H1 (cell line): ENCODE results near the gene DHX9. TPM values are rescaled to one million over a fixed set of nuclear protein-coding genes. Genes with fewer than 3 reads are reported as not detected.

Experiments
- CTCF ChIA-PET: fragments of 300-600 bp; sonication (Branson Sonifier 250); formaldehyde crosslinking; loops from one replicate; lab custom pipeline; 2021; ENCODE audit not compliant: partially characterized antibody; lab: Charles Lee
- POLR2A ChIA-PET: fragments of 300-600 bp; sonication (Branson Sonifier 250); formaldehyde crosslinking; loops from one replicate; lab custom pipeline; 2021; ENCODE audit warnings: inconsistent platforms; ENCODE audit not compliant: partially characterized antibody; lab: Charles Lee
- DNase-seq, 2 experiments: peaks; one replicate each; pipeline versions ENCODE4 v3.0.0 to v3.0.0-alpha.2; 2010 to 2022; ENCODE audit warnings: low spot score in 2 of 2, low read depth in 1 of 2, mixed read lengths in 1 of 2
- FAIRE-seq: peaks from 2 replicates; lab custom pipeline; 2011; peaks lifted over from hg19 to GRCh38; lab: Jason Lieb, UNC
- H2AFZ ChIP-seq: 2 replicates; pipeline ENCODE4 v1.8.1; 2012; ENCODE audit warnings: low read length, inconsistent platforms
- H2AK5ac ChIP-seq: 2 replicates; pipeline ENCODE4 v1.6.1; 2013; ENCODE audit warnings: low read depth, low read length
- H2BK120ac ChIP-seq: replicated peaks from 2 replicates; pipeline ENCODE3; 2013; ENCODE audit warnings: low read depth, low read length, inconsistent platforms
- H2BK12ac ChIP-seq: 2 replicates; pipeline ENCODE4 v1.6.1; 2013; ENCODE audit warnings: low read depth, low read length
- H2BK15ac ChIP-seq: 2 replicates; pipeline ENCODE4 v1.6.1; 2013; ENCODE audit warnings: low read length
- H2BK20ac ChIP-seq: 2 replicates; pipeline ENCODE4 v1.6.1; 2013; ENCODE audit warnings: low read length
- H2BK5ac ChIP-seq: 2 replicates; pipeline ENCODE4 v1.6.1; 2013; ENCODE audit warnings: low read depth, low read length
- H3K14ac ChIP-seq: 2 replicates; pipeline ENCODE4 v1.6.1; 2013; ENCODE audit warnings: inconsistent platforms; ENCODE audit not compliant: insufficient read length
- H3K18ac ChIP-seq: 2 replicates; pipeline ENCODE4 v1.6.1; 2013; ENCODE audit warnings: low read length; ENCODE audit errors: extremely low read depth
- H3K23ac ChIP-seq: 2 replicates; pipeline ENCODE4 v1.6.1; 2013; ENCODE audit warnings: inconsistent platforms; ENCODE audit not compliant: insufficient read length
- H3K23me2 ChIP-seq: 2 replicates; pipeline ENCODE4 v1.6.1; 2013; ENCODE audit warnings: low read depth, low read length
- H3K27ac ChIP-seq: 2 replicates; pipeline ENCODE4 v1.6.1; 2011; ENCODE audit warnings: low read depth, low read length, inconsistent platforms
- H3K27me3 ChIP-seq, 4 experiments: replicated peaks in 1 of 4; 1 replicate in 1 of 4; 2 replicates in 3 of 4; pipeline versions ENCODE4 v1.6.1 to v1.8.1; 2011 to 2013; ENCODE audit warnings: low read length in 3 of 4, mild to moderate bottlenecking in 3 of 4, inconsistent platforms in 2 of 4, mixed read lengths in 2 of 4, moderate library complexity in 1 of 4; ENCODE audit not compliant: control insufficient read depth in 3 of 4, insufficient read depth in 3 of 4; ENCODE audit errors: extremely low read depth in 1 of 4
- H3K36me3 ChIP-seq, 4 experiments: 2 replicates each; pipeline versions ENCODE4 v1.6.1 to v1.8.1; 2011 to 2013; ENCODE audit warnings: mild to moderate bottlenecking in 4 of 4, low read length in 3 of 4, moderate library complexity in 2 of 4, control low read depth in 1 of 4, inconsistent platforms in 1 of 4; ENCODE audit not compliant: insufficient read depth in 4 of 4, control insufficient read depth in 2 of 4
- H3K4ac ChIP-seq: replicated peaks from 2 replicates; pipeline ENCODE3; 2013; ENCODE audit warnings: low read length, low read depth, mixed read lengths, inconsistent platforms; ENCODE audit not compliant: insufficient read length
- H3K4me1 ChIP-seq, 4 experiments: replicated peaks in 1 of 4; 1 replicate in 1 of 4; 2 replicates in 3 of 4; pipeline versions ENCODE4 v1.6.1 to v1.8.1; 2011 to 2013; ENCODE audit warnings: low read length in 3 of 4, inconsistent platforms in 2 of 4, mixed read lengths in 1 of 4; ENCODE audit not compliant: insufficient read depth in 4 of 4, control insufficient read depth in 3 of 4
- H3K4me2 ChIP-seq, 2 experiments: 2 replicates each; pipeline versions ENCODE4 v1.6.1 to v1.8.1; 2011 to 2013; ENCODE audit warnings: low read depth in 2 of 2, low read length in 2 of 2, control low read depth in 1 of 2, inconsistent platforms in 1 of 2, mild to moderate bottlenecking in 1 of 2; ENCODE audit not compliant: insufficient read depth in 1 of 2
- H3K4me3 ChIP-seq, 4 experiments: fragments of 200-600, 300-600 bp in 1 of 4; sonication (generic), shearing (Covaris generic), sonication (Bioruptor Twin) in 1 of 4; 2 replicates each; pipeline versions ENCODE4 v1.5.1 to v1.8.1; 2011 to 2016; ENCODE audit warnings: low read length in 4 of 4, low read depth in 3 of 4, control low read depth in 2 of 4, inconsistent platforms in 2 of 4, mild to moderate bottlenecking in 2 of 4, mixed read lengths in 1 of 4, moderate library complexity in 1 of 4; ENCODE audit not compliant: insufficient read depth in 2 of 4; ENCODE audit errors: extremely low read depth in 1 of 4
- H3K56ac ChIP-seq: replicated peaks from 2 replicates; pipeline ENCODE3; 2013; ENCODE audit warnings: low read depth, mild to moderate bottlenecking, mixed read lengths, low read length, inconsistent platforms; ENCODE audit not compliant: insufficient read length
- H3K79me1 ChIP-seq: 2 replicates; pipeline ENCODE4 v1.6.1; 2013; ENCODE audit warnings: low read depth, low read length, control low read depth
- H3K79me2 ChIP-seq, 2 experiments: 2 replicates each; pipeline versions ENCODE4 v1.6.1 to v1.8.1; 2012 to 2013; ENCODE audit warnings: low read length in 2 of 2, mild to moderate bottlenecking in 2 of 2, inconsistent platforms in 1 of 2; ENCODE audit not compliant: insufficient read depth in 2 of 2, control insufficient read depth in 1 of 2
- H3K9ac ChIP-seq, 4 experiments: replicated peaks in 1 of 4; 1 replicate in 1 of 4; 2 replicates in 3 of 4; pipeline versions ENCODE4 v1.6.1 to v1.8.1; 2011 to 2013; ENCODE audit warnings: low read depth in 3 of 4, low read length in 3 of 4, control low read depth in 2 of 4, mild to moderate bottlenecking in 2 of 4, moderate library complexity in 2 of 4, inconsistent platforms in 1 of 4; ENCODE audit errors: extremely low read depth in 1 of 4
- H3K9me3 ChIP-seq, 2 experiments: 2 replicates each; pipeline versions ENCODE4 v1.6.1 to v1.8.1; 2012 to 2013; ENCODE audit warnings: mild to moderate bottlenecking in 2 of 2, moderate library complexity in 2 of 2, control low read depth in 1 of 2, inconsistent platforms in 1 of 2, low read depth in 1 of 2, low read length in 1 of 2, mixed read lengths in 1 of 2; ENCODE audit not compliant: insufficient read depth in 2 of 2
- H4K20me1 ChIP-seq, 2 experiments: replicated peaks in 1 of 2; 2 replicates each; pipeline versions ENCODE3 to v1.8.1; 2011 to 2013; ENCODE audit warnings: inconsistent platforms in 2 of 2, low read length in 2 of 2, mild to moderate bottlenecking in 1 of 2; ENCODE audit not compliant: insufficient read depth in 2 of 2, control insufficient read depth in 1 of 2
- H4K5ac ChIP-seq: 2 replicates; pipeline ENCODE4 v1.6.1; 2013; ENCODE audit warnings: low read length, low read depth, mixed read lengths, inconsistent platforms; ENCODE audit not compliant: insufficient read length
- H4K8ac ChIP-seq: 2 replicates; pipeline ENCODE4 v1.8.0; 2013; ENCODE audit warnings: mild to moderate bottlenecking, moderate library complexity, low read length, inconsistent platforms; ENCODE audit not compliant: insufficient read depth; ENCODE audit errors: extremely low read depth
- H4K91ac ChIP-seq: replicated peaks from 2 replicates; pipeline ENCODE3; 2013; ENCODE audit warnings: low read length, mixed read lengths, inconsistent platforms; ENCODE audit not compliant: insufficient read length
- CREB1 ChIP-seq: IDR thresholded peaks from 2 replicates; pipeline ENCODE4 v1.6.1; 2012; ENCODE audit warnings: inconsistent platforms
- E2F6 ChIP-seq: IDR thresholded peaks from 2 replicates; pipeline ENCODE4 v1.6.1; 2012; ENCODE audit warnings: inconsistent platforms
- EGR1 ChIP-seq: IDR thresholded peaks from 2 replicates; pipeline ENCODE4 v1.6.1; 2011; ENCODE audit warnings: low read depth, low read length, borderline replicate concordance
- KDM4A ChIP-seq: IDR thresholded peaks from one replicate; pipeline ENCODE4 v1.7.1; 2012; ENCODE audit warnings: low read depth, mild to moderate bottlenecking, moderate library complexity, low read length, inconsistent platforms; ENCODE audit not compliant: severe bottlenecking
- RAD21 ChIP-seq, 2 experiments: IDR thresholded peaks in 1 of 2; conservative IDR thresholded peaks in 1 of 2; 2 replicates each; pipeline ENCODE4 v1.6.1; 2011; ENCODE audit warnings: low read depth in 2 of 2, low read length in 2 of 2, improper control_type of control experiment in 1 of 2, inconsistent platforms in 1 of 2, mild to moderate bottlenecking in 1 of 2, moderate library complexity in 1 of 2
- SIN3A ChIP-seq, 2 experiments: IDR thresholded peaks in 1 of 2; conservative IDR thresholded peaks in 1 of 2; 2 replicates each; pipeline ENCODE4 v1.6.1; 2011 to 2012; ENCODE audit warnings: low read length in 2 of 2, improper control_type of control experiment in 1 of 2, low read depth in 1 of 2, mild to moderate bottlenecking in 1 of 2
- SP4 ChIP-seq: IDR thresholded peaks from 2 replicates; pipeline ENCODE4 v1.6.1; 2012; ENCODE audit warnings: low read length, inconsistent platforms
- SRF ChIP-seq: IDR thresholded peaks from 2 replicates; pipeline ENCODE4 v1.6.1; 2011; ENCODE audit warnings: mild to moderate bottlenecking, low read depth, low read length, moderate library complexity
- USF2 ChIP-seq: IDR thresholded peaks from 2 replicates; pipeline ENCODE4 v1.6.1; 2011; ENCODE audit warnings: low read length, improper control_type of control experiment
- WGBS, 2 experiments: shearing (Covaris generic) in 1 of 2; methylation state at CpG; one replicate each; pipeline versions ENCODE4 v1.1.6 to v1.1.7; 2013 to 2015; ENCODE audit warnings: low lambda C conversion rate in 2 of 2, mixed read lengths in 2 of 2, inconsistent platforms in 1 of 2, low coverage in 1 of 2, missing lambda C conversion rate in 1 of 2; ENCODE audit not compliant: insufficient replicate concordance in 2 of 2, insufficient coverage in 1 of 2, insufficient read length in 1 of 2; ENCODE audit errors: extremely low coverage in 1 of 2, missing lambda C conversion rate in 1 of 2; 5-methylcytosine and 5-hydroxymethylcytosine counted together
- polyA plus RNA-seq, 7 experiments: library from polyadenylated mRNA; depleted of rRNA in 3 of 7; stranded (reverse) in 5 of 7; unstranded in 2 of 7; fragments of >200 nt in 5 of 7; fragments of 200-250 nt in 2 of 7; gene quantifications; 1 replicate in 5 of 7; 2 replicates in 1 of 7; 4 replicates in 1 of 7; pipeline versions ENCODE4 v1.2.1 to v1.2.3, GENCODE V29; 2011 to 2013; ENCODE audit warnings: missing spikeins in 2 of 7, mixed read lengths in 2 of 7
- total RNA-seq: library from RNA; stranded (reverse); fragmentation: NEBNext Ultra II Directional; extraction: Animal tissue kit (Norgen Biotek cat#: 25700); gene quantifications from 2 replicates; pipeline ENCODE4 v1.2.1, GENCODE V29; 2021
- TF ChIP-seq, protein P1 (sequence below): IDR thresholded peaks from 2 replicates; pipeline ENCODE4 v1.6.1; 2012; ENCODE audit warnings: low read length, inconsistent platforms

Gene DHX9
- total and polyA plus RNA-seq, 2 of the 8 experiments (the other 6 are each of a cell fraction or from before 2014, with no cell fraction given), result 153 to 333 TPM

GRCh38 chr1:182917378-182917777 lies 78.2 kb downstream of the DHX9 start:
- Histone ChIP-seq H3K9me3 (peaks cover 0 to 7% of the 10 kb centered on the region in 2 experiments; a peak in 2 of 4 replicates), H3K79me1 (no peaks in the 10 kb centered on the region), H2BK15ac (no peak overlapping the region), H3K4ac (no peak overlapping the region), H2BK120ac (no peak overlapping the region), H4K91ac (no peak overlapping the region), H3K14ac (no peak overlapping the region), H3K79me2 (no peaks in the 10 kb centered on the region), H3K4me1 (no peaks in the 10 kb centered on the region), H2BK12ac (no peak overlapping the region), H2BK5ac (no peak overlapping the region), H3K18ac (no peak overlapping the region), H4K8ac (no peak overlapping the region), H3K56ac (no peak overlapping the region), H3K4me3 (no peak overlapping the region), H2AK5ac (no peak overlapping the region), H3K36me3 (no peaks in the 10 kb centered on the region), H3K23ac (no peak overlapping the region), H4K5ac (no peak overlapping the region), H3K27ac (no peak overlapping the region), H3K27me3 (no peaks in the 10 kb centered on the region), H2BK20ac (no peak overlapping the region), H3K23me2 (no peaks in the 10 kb centered on the region), H3K4me2 (no peak overlapping the region), H2AFZ (no peak overlapping the region), H3K9ac (no peak overlapping the region), H4K20me1 (no peaks in the 10 kb centered on the region)
- ChIA-PET CTCF (interaction anchor here (0.7 kb wide), 1 partner anchor 944 kb away, joined by 3 read pairs; no protein-coding TSS in a partner anchor), POLR2A (no interaction called here)
- 90% methylated on average over 3 of the region's 3 CpGs; no CpG with 5 or more reads in 1 of the 2 experiments for WGBS, 2 experiments
- TF ChIP-seq USF2, result no peak
- TF ChIP-seq EGR1, result no peak
- TF ChIP-seq RAD21 (IDR thresholded peaks at IDR 0.05 in 1 of 2, conservative IDR thresholded peaks at IDR 0.05 in 1 of 2; ENCODE audit: low read depth in 2 of 2, low read length in 2 of 2), result no peak
- TF ChIP-seq SRF, result no peak
- TF ChIP-seq KDM4A, result no peak
- no peak for TF ChIP-seq CREB1
- TF ChIP-seq, protein P1, sequence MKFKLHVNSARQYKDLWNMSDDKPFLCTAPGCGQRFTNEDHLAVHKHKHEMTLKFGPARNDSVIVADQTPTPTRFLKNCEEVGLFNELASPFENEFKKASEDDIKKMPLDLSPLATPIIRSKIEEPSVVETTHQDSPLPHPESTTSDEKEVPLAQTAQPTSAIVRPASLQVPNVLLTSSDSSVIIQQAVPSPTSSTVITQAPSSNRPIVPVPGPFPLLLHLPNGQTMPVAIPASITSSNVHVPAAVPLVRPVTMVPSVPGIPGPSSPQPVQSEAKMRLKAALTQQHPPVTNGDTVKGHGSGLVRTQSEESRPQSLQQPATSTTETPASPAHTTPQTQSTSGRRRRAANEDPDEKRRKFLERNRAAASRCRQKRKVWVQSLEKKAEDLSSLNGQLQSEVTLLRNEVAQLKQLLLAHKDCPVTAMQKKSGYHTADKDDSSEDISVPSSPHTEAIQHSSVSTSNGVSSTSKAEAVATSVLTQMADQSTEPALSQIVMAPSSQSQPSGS, result no peak
- no peak for TF ChIP-seq SP4
- TF ChIP-seq SIN3A (conservative IDR thresholded peaks at IDR 0.05 in 1 of 2, IDR thresholded peaks at IDR 0.05 in 1 of 2; ENCODE audit: low read depth in 1 of 2, low read length in 2 of 2), result no peak
- no peak for TF ChIP-seq E2F6
- no peak for FAIRE-seq
- DNase-seq, result no peak
